ENCODE data around the gene RWDD4.

RWDD4 gene

DNA sequence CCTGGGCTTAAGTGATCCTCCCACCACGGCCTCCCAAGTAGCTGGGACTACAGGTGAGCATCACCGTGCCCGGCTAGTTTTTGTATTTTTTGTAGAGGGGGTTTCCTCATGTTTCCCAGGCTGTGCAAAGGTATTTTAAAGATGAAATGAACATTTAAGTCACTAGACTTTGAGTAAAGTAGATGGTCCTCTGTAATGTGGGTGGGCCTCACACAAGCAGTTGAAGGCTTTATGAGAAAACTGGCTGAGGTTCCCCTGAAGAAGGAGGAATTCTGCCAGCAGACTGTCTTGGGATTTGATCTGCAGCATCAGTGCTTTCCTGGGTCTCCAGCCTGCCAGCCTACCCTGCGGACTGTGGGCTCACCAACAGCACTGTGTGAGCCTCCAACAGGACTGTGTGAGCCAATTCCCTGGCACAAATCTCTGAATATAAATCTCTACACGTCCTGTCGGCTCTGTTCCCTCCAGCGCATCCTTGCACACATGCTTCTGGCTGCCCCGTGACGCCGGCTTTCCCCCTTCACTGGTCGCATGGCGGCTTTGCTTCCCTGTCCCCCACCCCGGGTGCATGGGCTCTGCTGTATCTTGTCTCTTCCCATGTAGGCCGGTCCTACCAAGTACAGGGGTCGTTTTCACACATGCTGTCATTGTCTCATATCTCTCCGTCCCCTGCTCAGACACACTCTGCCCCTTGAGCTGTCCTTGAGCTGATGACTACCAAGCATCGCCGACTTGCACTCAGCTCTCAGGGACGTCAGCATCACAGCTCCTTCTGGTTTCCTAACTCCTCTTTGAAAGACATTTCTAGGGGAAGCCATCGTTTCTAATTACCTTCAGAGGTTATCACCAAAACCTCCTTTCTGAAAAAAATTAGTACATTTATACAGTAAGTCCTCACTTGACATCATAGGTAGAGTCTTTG is 46.4 kb downstream of the RWDD4 start:
- no peaks in the 10 kb centered on the region for H3K4me1 ChIP-seq (ENCODE audit: control insufficient read depth, insufficient read depth, low read length)
- no peaks in the 10 kb centered on the region for H3K27me3 ChIP-seq (ENCODE audit: control insufficient read depth, insufficient read depth, low read length)
- no peaks in the 10 kb centered on the region for H3K36me3 ChIP-seq (ENCODE audit: control insufficient read depth, insufficient read depth, low read length)
- H3K9ac ChIP-seq (ENCODE audit: low read length), result no peak overlapping the region
- H3K4me3 ChIP-seq (ENCODE audit: low read length), result no peak overlapping the region
- H3K9me3 ChIP-seq (ENCODE audit: control insufficient read depth, low read length), result no peaks in the 10 kb centered on the region

DNA sequence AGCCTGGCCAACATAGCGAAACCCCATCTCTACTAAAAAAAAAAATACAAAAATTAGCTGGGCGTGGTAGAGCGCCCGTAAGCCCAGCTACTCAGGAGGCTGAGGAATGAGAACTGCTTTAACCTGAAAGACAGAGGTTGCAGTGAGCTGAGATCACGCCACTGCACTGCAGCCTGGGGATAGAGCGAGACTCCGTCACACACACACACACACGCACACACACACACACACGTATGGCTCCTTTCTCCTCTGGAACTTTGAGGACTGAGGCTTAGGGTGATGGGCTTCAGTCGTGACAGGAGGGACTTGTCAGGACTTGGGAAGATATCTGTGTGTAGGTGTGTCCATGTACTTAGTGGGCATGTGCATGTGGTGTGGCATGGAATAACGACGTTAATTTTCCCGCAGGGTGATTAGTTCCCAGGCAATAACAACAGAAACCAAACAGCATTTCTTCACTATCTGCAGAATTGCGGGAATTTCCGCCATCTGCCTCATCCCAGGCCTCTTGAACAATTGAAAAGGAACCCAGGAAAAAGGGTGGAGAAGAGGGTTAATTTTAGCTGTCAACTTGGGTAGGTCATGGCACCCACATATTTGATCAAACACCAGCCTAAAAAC is 47.7 kb downstream of the RWDD4 start:
- Histone ChIP-seq H3K27me3 (ENCODE audit: control insufficient read depth, insufficient read depth, low read length) (no peaks in the 10 kb centered on the region), H3K36me3 (ENCODE audit: control insufficient read depth, insufficient read depth, low read length) (no peaks in the 10 kb centered on the region), H3K9ac (ENCODE audit: low read length) (no peak overlapping the region), H3K9me3 (ENCODE audit: control insufficient read depth, low read length) (no peaks in the 10 kb centered on the region), H3K4me3 (ENCODE audit: low read length) (no peak overlapping the region), H3K4me1 (ENCODE audit: control insufficient read depth, insufficient read depth, low read length) (no peaks in the 10 kb centered on the region)

DNA sequence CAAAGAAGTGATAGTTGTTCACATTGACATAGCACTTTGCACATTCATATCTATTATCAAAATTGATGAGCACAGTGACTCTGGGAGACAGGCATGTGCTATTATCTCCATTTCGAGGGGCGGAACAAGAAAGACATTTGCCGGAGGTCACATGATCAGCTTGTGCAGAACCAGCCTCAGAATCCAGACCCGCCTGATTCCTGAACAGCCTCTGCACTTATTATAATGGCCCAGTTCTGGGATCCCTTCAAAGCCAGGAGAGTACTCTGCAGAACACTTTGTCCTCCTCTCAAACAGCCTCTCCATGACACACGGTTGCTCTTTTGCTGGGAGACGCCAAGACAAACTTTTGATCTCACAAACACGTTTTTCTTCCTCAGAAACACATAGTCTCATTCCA is 48.4 kb downstream of the RWDD4 start:
- Histone ChIP-seq H3K4me3 (ENCODE audit: low read length) (no peak overlapping the region), H3K27me3 (ENCODE audit: control insufficient read depth, insufficient read depth, low read length) (no peaks in the 10 kb centered on the region)

GRCh38 chr4:183610033-183610432 is 49.0 kb downstream of the RWDD4 start:
- H3K27me3 ChIP-seq (ENCODE audit: control insufficient read depth, insufficient read depth, low read length), result no peaks in the 10 kb centered on the region
- H3K9me3 ChIP-seq (ENCODE audit: control insufficient read depth, low read length), result no peaks in the 10 kb centered on the region
- H3K36me3 ChIP-seq (ENCODE audit: control insufficient read depth, insufficient read depth, low read length), result no peaks in the 10 kb centered on the region
- no peaks in the 10 kb centered on the region for H3K4me1 ChIP-seq (ENCODE audit: control insufficient read depth, insufficient read depth, low read length)
- no peak overlapping the region for H3K9ac ChIP-seq (ENCODE audit: low read length)
- H3K4me3 ChIP-seq (ENCODE audit: low read length), result no peak overlapping the region

More for the DNA sequence above, 48.4 kb downstream of the RWDD4 start:
- no peaks in the 10 kb centered on the region for H3K4me1 ChIP-seq (ENCODE audit: control insufficient read depth, insufficient read depth, low read length)
- H3K9me3 ChIP-seq (ENCODE audit: control insufficient read depth, low read length), result no peaks in the 10 kb centered on the region
- no peak overlapping the region for H3K9ac ChIP-seq (ENCODE audit: low read length)
- H3K36me3 ChIP-seq (ENCODE audit: control insufficient read depth, insufficient read depth, low read length), result no peaks in the 10 kb centered on the region

DNA sequence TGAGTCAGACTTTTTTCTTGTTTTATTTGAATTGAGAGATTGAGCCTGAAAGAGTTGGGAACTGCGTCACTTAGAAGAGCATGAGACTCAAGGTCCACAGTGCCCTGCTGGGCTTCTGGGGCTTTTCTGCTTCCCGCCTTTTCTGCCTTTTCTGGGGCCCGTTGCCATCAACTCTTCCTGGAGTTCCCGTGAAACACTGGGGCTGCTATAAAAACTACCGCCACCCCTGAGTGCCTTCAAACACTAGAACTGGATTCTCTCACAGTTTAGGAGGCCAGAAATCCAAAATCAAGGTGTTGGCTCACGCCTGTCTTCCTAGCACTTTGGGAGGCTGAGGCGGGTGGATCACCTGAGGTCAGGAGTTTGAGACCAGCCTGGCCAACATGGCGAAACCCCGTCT is 49.8 kb downstream of the RWDD4 start:
- H3K4me3 ChIP-seq (ENCODE audit: low read length), result no peak overlapping the region
- no peaks in the 10 kb centered on the region for H3K4me1 ChIP-seq (ENCODE audit: control insufficient read depth, insufficient read depth, low read length)
- no peak overlapping the region for H3K9ac ChIP-seq (ENCODE audit: low read length)
- no peaks in the 10 kb centered on the region for H3K36me3 ChIP-seq (ENCODE audit: control insufficient read depth, insufficient read depth, low read length)
- no peaks in the 10 kb centered on the region for H3K9me3 ChIP-seq (ENCODE audit: control insufficient read depth, low read length)
- H3K27me3 ChIP-seq (ENCODE audit: control insufficient read depth, insufficient read depth, low read length), result no peaks in the 10 kb centered on the region

- H3K9me3 ChIP-seq (ENCODE audit: control insufficient read depth, low read length), result no peaks in the 10 kb centered on the region
- no peaks in the 10 kb centered on the region for H3K36me3 ChIP-seq (ENCODE audit: control insufficient read depth, insufficient read depth, low read length)
These were observed 51.1 kb downstream of the RWDD4 start for GRCh38 chr4:183607894-183608293.

DNA sequence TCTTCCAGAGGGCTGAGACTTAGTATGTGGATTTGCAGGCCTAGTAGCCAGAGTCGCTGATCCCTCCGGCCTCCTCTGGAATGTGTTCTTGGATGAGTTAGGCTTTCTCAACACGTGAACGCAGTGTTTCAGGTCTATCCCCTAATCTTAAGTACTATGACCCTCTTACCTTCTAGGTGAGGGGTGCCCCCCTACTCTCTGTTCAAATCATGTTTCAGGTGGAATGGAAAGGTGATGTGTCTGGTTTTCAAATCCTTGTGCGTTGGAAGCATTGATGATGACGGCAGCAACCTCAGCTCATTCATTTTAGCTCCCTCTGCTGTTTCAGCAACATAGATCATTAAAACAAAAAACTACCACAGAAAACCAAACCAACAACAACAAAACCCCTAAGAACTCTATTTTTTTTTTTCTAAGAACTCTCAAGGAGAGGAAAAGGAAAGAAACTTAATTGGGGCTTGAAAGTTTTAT is 56.4 kb downstream of the RWDD4 start:
- Histone ChIP-seq H3K36me3 (ENCODE audit: control insufficient read depth, insufficient read depth, low read length) (no peaks in the 10 kb centered on the region), H3K4me3 (ENCODE audit: low read length) (no peak overlapping the region), H3K9ac (ENCODE audit: low read length) (no peak overlapping the region), H3K9me3 (ENCODE audit: control insufficient read depth, low read length) (no peaks in the 10 kb centered on the region), H3K4me1 (ENCODE audit: control insufficient read depth, insufficient read depth, low read length) (peaks cover 4% of the 10 kb centered on the region), H3K27me3 (ENCODE audit: control insufficient read depth, insufficient read depth, low read length) (no peaks in the 10 kb centered on the region)

More at GRCh38 chr4:183607894-183608293, 51.1 kb downstream of the RWDD4 start:
- Histone ChIP-seq H3K4me1 (ENCODE audit: control insufficient read depth, insufficient read depth, low read length) (peaks cover 4% of the 10 kb centered on the region), H3K27me3 (ENCODE audit: control insufficient read depth, insufficient read depth, low read length) (no peaks in the 10 kb centered on the region), H3K4me3 (ENCODE audit: low read length) (no peak overlapping the region), H3K9ac (ENCODE audit: low read length) (no peak overlapping the region)

DNA sequence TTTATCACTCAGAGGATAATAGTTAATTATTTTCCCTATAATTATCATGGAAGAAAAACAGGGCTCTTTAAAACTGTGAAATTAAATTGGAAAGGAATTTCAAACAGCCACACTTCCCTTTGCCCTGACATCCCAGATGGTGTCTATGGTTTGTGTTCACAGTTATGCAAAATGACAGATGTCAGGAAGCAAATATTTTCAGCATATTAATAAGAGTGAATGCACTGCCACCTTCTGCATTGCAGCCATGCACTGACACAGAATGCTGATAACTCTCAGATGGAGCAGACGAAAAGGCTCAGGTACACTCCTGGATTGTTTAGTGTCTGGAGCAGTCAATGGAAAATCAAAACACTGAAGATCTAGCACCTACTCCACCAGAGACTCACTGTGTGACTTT is 57.6 kb downstream of the RWDD4 start:
- no peaks in the 10 kb centered on the region for H3K36me3 ChIP-seq (ENCODE audit: control insufficient read depth, insufficient read depth, low read length)
- no peak overlapping the region for H3K4me3 ChIP-seq (ENCODE audit: low read length)
- peaks cover 5% of the 10 kb centered on the region for H3K4me1 ChIP-seq (ENCODE audit: control insufficient read depth, insufficient read depth, low read length)
- no peaks in the 10 kb centered on the region for H3K9me3 ChIP-seq (ENCODE audit: control insufficient read depth, low read length)
- no peaks in the 10 kb centered on the region for H3K27me3 ChIP-seq (ENCODE audit: control insufficient read depth, insufficient read depth, low read length)
- no peak overlapping the region for H3K9ac ChIP-seq (ENCODE audit: low read length)

- Histone ChIP-seq H3K9ac (ENCODE audit: low read length) (no peak overlapping the region), H3K4me1 (ENCODE audit: control insufficient read depth, insufficient read depth, low read length) (peaks cover 11% of the 10 kb centered on the region), H3K9me3 (ENCODE audit: control insufficient read depth, low read length) (no peaks in the 10 kb centered on the region), H3K36me3 (ENCODE audit: control insufficient read depth, insufficient read depth, low read length) (no peaks in the 10 kb centered on the region), H3K27me3 (ENCODE audit: control insufficient read depth, insufficient read depth, low read length) (no peaks in the 10 kb centered on the region), H3K4me3 (ENCODE audit: low read length) (no peak overlapping the region)
These were observed 58.7 kb downstream of the RWDD4 start for GRCh38 chr4:183600189-183600685.

GRCh38 chr4:183599690-183600089 is 59.3 kb downstream of the RWDD4 start:
- H3K36me3 ChIP-seq (ENCODE audit: control insufficient read depth, insufficient read depth, low read length), result no peaks in the 10 kb centered on the region
- H3K9me3 ChIP-seq (ENCODE audit: control insufficient read depth, low read length), result no peaks in the 10 kb centered on the region
- no peaks in the 10 kb centered on the region for H3K27me3 ChIP-seq (ENCODE audit: control insufficient read depth, insufficient read depth, low read length)
- H3K4me1 ChIP-seq (ENCODE audit: control insufficient read depth, insufficient read depth, low read length), result peaks cover 11% of the 10 kb centered on the region
- H3K4me3 ChIP-seq (ENCODE audit: low read length), result no peak overlapping the region
- H3K9ac ChIP-seq (ENCODE audit: low read length), result no peak overlapping the region

- Histone ChIP-seq H3K4me3 (ENCODE audit: low read length) (no peak overlapping the region), H3K4me1 (ENCODE audit: control insufficient read depth, insufficient read depth, low read length) (peaks cover 11% of the 10 kb centered on the region), H3K36me3 (ENCODE audit: control insufficient read depth, insufficient read depth, low read length) (no peaks in the 10 kb centered on the region), H3K9me3 (ENCODE audit: control insufficient read depth, low read length) (no peaks in the 10 kb centered on the region), H3K27me3 (ENCODE audit: control insufficient read depth, insufficient read depth, low read length) (no peaks in the 10 kb centered on the region), H3K9ac (ENCODE audit: low read length) (no peak overlapping the region)
These were observed 59.7 kb downstream of the RWDD4 start for GRCh38 chr4:183599284-183599683.

- no peaks in the 10 kb centered on the region for H3K9me3 ChIP-seq (ENCODE audit: control insufficient read depth, low read length)
- no peak overlapping the region for H3K9ac ChIP-seq (ENCODE audit: low read length)
- H3K4me1 ChIP-seq (ENCODE audit: control insufficient read depth, insufficient read depth, low read length), result peaks cover 7% of the 10 kb centered on the region
- no peaks in the 10 kb centered on the region for H3K27me3 ChIP-seq (ENCODE audit: control insufficient read depth, insufficient read depth, low read length)
- no peak overlapping the region for H3K4me3 ChIP-seq (ENCODE audit: low read length)
- H3K36me3 ChIP-seq (ENCODE audit: control insufficient read depth, insufficient read depth, low read length), result no peaks in the 10 kb centered on the region
These were observed 62.8 kb downstream of the RWDD4 start for GRCh38 chr4:183596067-183596757.

Data from mucosa of stomach (tissue), 1 donor.